Activated CD8-positive, alpha-beta memory T cell treated with anti-CD3 and anti-CD28 coated beads, Interleukin-2, amount 50 U/mL, for 1 hour (primary cell): Measurements from ENCODE around the gene ZNF583.

ENCODE experiments used
- DNase-seq: peaks from one replicate; pipeline ENCODE4 v3.0.0-alpha.2; 2020; ENCODE audit errors: extremely low read depth

Gene ZNF583

GRCh38 chr19:56474308-56474707 lies 70.2 kb downstream of the ZNF583 start:
- no peak for DNase-seq

- no peak for DNase-seq
These were observed 72.0 kb downstream of the ZNF583 start for GRCh38 chr19:56476093-56476492.
